ENCODE data around the gene TAOK3. TPM values are rescaled to one million over a fixed set of nuclear protein-coding genes. Genes with fewer than 3 reads are reported as not detected.

The TAOK3 gene
- total and polyA plus RNA-seq, 4 donors: 6.7 to 28.6 (median 19.5) TPM

DNA sequence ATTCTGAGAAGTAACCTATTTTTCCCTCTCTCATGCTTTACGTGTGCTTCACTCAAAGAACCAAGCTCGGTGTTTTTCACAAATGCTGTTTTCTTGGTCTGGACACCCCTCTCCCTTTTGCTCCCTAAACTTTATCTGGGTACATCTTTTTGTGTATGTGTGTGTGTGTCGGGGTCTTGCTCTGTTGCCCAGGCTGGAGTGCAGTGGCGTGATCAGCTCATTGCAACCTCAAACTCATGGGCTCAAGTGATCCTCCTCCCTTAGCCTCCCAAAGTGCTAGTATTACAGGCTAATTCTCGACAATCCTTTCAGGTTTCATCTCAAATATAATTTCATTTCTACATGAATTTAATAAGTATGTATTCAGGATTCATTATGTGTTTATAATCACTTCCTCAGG lies 153.6 kb downstream of the TAOK3 start:
- Histone ChIP-seq H3K9me3 (ENCODE audit: control insufficient read depth in 4 of 4, low read length in 3 of 4) (no peaks in the 10 kb centered on the region), H3K36me3 (ENCODE audit: control insufficient read depth in 4 of 4, insufficient read depth in 3 of 4, low read depth in 1 of 4, low read length in 3 of 4) (peaks cover 0 to under 1% (median 0%) of the 10 kb centered on the region in 4 donors), H3K27ac (ENCODE audit: low read depth in 1 of 2, low read length in 2 of 2) (no peak overlapping the region), H3K4me1 (ENCODE audit: control insufficient read depth in 4 of 4, insufficient read depth in 4 of 4, low read length in 3 of 4) (peaks cover 0 to 11% (median 2%) of the 10 kb centered on the region in 4 donors), H3K4me3 (ENCODE audit: low read depth in 1 of 3, low read length in 3 of 3) (no peak overlapping the region), H3K9ac (ENCODE audit: low read depth in 1 of 2, low read length in 2 of 2) (no peak overlapping the region), H3K27me3 (ENCODE audit: control insufficient read depth in 4 of 4, insufficient read depth in 4 of 4, low read length in 3 of 4) (no peaks in the 10 kb centered on the region)
- DNase-seq (ENCODE audit: low spot score): no peak
- WGBS: 97% methylated on average over 5 of the region's 5 CpGs
- no peak for TF ChIP-seq EGR1 (IDR thresholded peaks at IDR 0.05; ENCODE audit: low read depth in 2 of 2)
- TF ChIP-seq TAF1 (conservative IDR thresholded peaks at IDR 0.05): no peak

GRCh38 chr12:118213452-118213851 lies 159.3 kb downstream of the TAOK3 start:
- Histone ChIP-seq H3K4me3 (ENCODE audit: low read depth in 1 of 3, low read length in 3 of 3) (no peak overlapping the region), H3K4me1 (ENCODE audit: control insufficient read depth in 4 of 4, insufficient read depth in 4 of 4, low read length in 3 of 4) (no peaks in the 10 kb centered on the region), H3K9me3 (ENCODE audit: control insufficient read depth in 4 of 4, low read length in 3 of 4) (no peaks in the 10 kb centered on the region), H3K27me3 (ENCODE audit: control insufficient read depth in 4 of 4, insufficient read depth in 4 of 4, low read length in 3 of 4) (no peaks in the 10 kb centered on the region), H3K36me3 (ENCODE audit: control insufficient read depth in 4 of 4, insufficient read depth in 3 of 4, low read depth in 1 of 4, low read length in 3 of 4) (peaks cover 3 to 21% (median 8%) of the 10 kb centered on the region in 4 donors), H3K9ac (ENCODE audit: low read depth in 1 of 2, low read length in 2 of 2) (no peak overlapping the region), H3K27ac (ENCODE audit: low read depth in 1 of 2, low read length in 2 of 2) (no peak overlapping the region)
- no peak for DNase-seq (ENCODE audit: low spot score)
- WGBS: 94% methylated on average over 1 of the region's 1 CpG
- no peak for TF ChIP-seq REST (IDR thresholded peaks at IDR 0.05)
- TF ChIP-seq HNF4G (IDR thresholded peaks at IDR 0.05): no peak
- no peak for TF ChIP-seq TAF1 (conservative IDR thresholded peaks at IDR 0.05)
- TF ChIP-seq EGR1 (IDR thresholded peaks at IDR 0.05; ENCODE audit: low read depth in 2 of 2): no peak
- no peak for TF ChIP-seq FOXA1 (IDR thresholded peaks at IDR 0.05)
- TF ChIP-seq JUND (IDR thresholded peaks at IDR 0.05): no peak

GRCh38 chr12:118212606-118213005 lies 160.1 kb downstream of the TAOK3 start:
- Histone ChIP-seq H3K27ac (ENCODE audit: low read depth in 1 of 2, low read length in 2 of 2) (no peak overlapping the region), H3K36me3 (ENCODE audit: control insufficient read depth in 4 of 4, insufficient read depth in 3 of 4, low read depth in 1 of 4, low read length in 3 of 4) (peaks cover 3 to 21% (median 8%) of the 10 kb centered on the region in 4 donors), H3K4me1 (ENCODE audit: control insufficient read depth in 4 of 4, insufficient read depth in 4 of 4, low read length in 3 of 4) (no peaks in the 10 kb centered on the region), H3K9me3 (ENCODE audit: control insufficient read depth in 4 of 4, low read length in 3 of 4) (no peaks in the 10 kb centered on the region), H3K9ac (ENCODE audit: low read depth in 1 of 2, low read length in 2 of 2) (no peak overlapping the region), H3K27me3 (ENCODE audit: control insufficient read depth in 4 of 4, insufficient read depth in 4 of 4, low read length in 3 of 4) (no peaks in the 10 kb centered on the region), H3K4me3 (ENCODE audit: low read depth in 1 of 3, low read length in 3 of 3) (no peak overlapping the region)
- TF ChIP-seq, protein P1, sequence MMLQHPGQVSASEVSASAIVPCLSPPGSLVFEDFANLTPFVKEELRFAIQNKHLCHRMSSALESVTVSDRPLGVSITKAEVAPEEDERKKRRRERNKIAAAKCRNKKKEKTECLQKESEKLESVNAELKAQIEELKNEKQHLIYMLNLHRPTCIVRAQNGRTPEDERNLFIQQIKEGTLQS (IDR thresholded peaks at IDR 0.05): no peak
- TF ChIP-seq HNF4G (IDR thresholded peaks at IDR 0.05) (no peak), CTCF (IDR thresholded peaks at IDR 0.05; ENCODE audit: low read depth, low read length, missing input control) (no peak)
- TF ChIP-seq, protein P2, sequence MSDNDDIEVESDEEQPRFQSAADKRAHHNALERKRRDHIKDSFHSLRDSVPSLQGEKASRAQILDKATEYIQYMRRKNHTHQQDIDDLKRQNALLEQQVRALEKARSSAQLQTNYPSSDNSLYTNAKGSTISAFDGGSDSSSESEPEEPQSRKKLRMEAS (IDR thresholded peaks at IDR 0.05): no peak
- DNase-seq (ENCODE audit: low spot score): no peak
- 94% methylated on average over 2 of the region's 2 CpGs for WGBS
